ENCODE measurements around the gene CNNM4.

Gene CNNM4

GRCh38 chr2:96772903-96773671 is 12.4 kb downstream of the CNNM4 start:
- TF ChIP-seq, protein P1, sequence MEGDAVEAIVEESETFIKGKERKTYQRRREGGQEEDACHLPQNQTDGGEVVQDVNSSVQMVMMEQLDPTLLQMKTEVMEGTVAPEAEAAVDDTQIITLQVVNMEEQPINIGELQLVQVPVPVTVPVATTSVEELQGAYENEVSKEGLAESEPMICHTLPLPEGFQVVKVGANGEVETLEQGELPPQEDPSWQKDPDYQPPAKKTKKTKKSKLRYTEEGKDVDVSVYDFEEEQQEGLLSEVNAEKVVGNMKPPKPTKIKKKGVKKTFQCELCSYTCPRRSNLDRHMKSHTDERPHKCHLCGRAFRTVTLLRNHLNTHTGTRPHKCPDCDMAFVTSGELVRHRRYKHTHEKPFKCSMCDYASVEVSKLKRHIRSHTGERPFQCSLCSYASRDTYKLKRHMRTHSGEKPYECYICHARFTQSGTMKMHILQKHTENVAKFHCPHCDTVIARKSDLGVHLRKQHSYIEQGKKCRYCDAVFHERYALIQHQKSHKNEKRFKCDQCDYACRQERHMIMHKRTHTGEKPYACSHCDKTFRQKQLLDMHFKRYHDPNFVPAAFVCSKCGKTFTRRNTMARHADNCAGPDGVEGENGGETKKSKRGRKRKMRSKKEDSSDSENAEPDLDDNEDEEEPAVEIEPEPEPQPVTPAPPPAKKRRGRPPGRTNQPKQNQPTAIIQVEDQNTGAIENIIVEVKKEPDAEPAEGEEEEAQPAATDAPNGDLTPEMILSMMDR (IDR thresholded peaks at IDR 0.05; ENCODE audit: borderline replicate concordance, insufficient read depth, low read depth, low read length): no peak

DNA sequence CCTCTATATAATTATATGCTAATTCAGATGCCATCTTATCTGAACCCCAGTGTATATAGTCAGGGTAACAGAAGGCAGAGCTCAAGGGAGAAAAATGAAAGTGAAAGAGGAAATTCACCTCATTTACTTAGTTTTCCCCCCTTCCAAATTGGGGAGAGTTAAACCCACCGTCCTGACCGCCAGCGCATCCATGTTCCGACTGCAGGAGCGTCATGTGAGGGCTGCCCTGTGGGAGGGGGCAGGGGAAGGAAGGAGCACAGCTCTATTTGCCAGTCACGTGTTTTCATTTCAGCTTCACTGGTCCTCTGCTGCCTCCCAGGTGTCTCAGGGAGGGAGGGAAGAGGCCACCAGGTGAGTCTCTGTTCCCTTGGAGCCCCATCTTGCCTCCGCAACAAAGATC is 13.2 kb downstream of the CNNM4 start:
- TF ChIP-seq, protein P1 (IDR thresholded peaks at IDR 0.05; ENCODE audit: borderline replicate concordance, insufficient read depth, low read depth, low read length): no peak
- H3K4me3 ChIP-seq (ENCODE audit: low read depth, low read length): peak overlapping the region; percentile 28

More at GRCh38 chr2:96772903-96773671, 12.4 kb downstream of the CNNM4 start:
- H3K4me3 ChIP-seq (ENCODE audit: low read depth, low read length): no peak overlapping the region

- no peak overlapping the region for H3K4me3 ChIP-seq (ENCODE audit: low read depth, low read length)
- TF ChIP-seq, protein P1 (IDR thresholded peaks at IDR 0.05; ENCODE audit: borderline replicate concordance, insufficient read depth, low read depth, low read length): no peak
Measured at GRCh38 chr2:96775160-96775559, 14.5 kb downstream of the CNNM4 start.

DNA sequence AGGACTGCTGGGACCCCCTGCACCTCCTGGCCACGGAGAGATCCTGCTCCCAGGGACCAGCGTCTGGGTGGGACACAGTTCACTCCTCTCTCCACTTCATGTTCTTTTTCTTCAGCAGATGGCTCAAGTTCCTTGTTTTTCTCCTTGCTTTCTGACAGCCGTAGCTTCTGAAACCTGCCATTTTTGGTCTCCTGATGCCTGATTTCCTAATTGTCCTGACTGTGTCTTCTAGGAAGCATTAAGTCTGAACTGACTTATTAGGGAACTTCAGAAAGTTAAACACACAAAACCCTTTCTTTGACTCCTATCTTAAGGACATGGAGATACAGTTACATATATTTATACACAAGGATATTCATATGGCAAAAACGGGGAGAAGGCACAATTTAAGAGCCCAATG is 22.7 kb downstream of the CNNM4 start:
- no peak overlapping the region for H3K4me3 ChIP-seq (ENCODE audit: low read depth, low read length)
- TF ChIP-seq, protein P1 (IDR thresholded peaks at IDR 0.05; ENCODE audit: borderline replicate concordance, insufficient read depth, low read depth, low read length): no peak

GRCh38 chr2:96787411-96787810 is 26.7 kb downstream of the CNNM4 start:
- H3K4me3 ChIP-seq (ENCODE audit: low read depth, low read length): no peak overlapping the region
- TF ChIP-seq, protein P1 (IDR thresholded peaks at IDR 0.05; ENCODE audit: borderline replicate concordance, insufficient read depth, low read depth, low read length): no peak

DNA sequence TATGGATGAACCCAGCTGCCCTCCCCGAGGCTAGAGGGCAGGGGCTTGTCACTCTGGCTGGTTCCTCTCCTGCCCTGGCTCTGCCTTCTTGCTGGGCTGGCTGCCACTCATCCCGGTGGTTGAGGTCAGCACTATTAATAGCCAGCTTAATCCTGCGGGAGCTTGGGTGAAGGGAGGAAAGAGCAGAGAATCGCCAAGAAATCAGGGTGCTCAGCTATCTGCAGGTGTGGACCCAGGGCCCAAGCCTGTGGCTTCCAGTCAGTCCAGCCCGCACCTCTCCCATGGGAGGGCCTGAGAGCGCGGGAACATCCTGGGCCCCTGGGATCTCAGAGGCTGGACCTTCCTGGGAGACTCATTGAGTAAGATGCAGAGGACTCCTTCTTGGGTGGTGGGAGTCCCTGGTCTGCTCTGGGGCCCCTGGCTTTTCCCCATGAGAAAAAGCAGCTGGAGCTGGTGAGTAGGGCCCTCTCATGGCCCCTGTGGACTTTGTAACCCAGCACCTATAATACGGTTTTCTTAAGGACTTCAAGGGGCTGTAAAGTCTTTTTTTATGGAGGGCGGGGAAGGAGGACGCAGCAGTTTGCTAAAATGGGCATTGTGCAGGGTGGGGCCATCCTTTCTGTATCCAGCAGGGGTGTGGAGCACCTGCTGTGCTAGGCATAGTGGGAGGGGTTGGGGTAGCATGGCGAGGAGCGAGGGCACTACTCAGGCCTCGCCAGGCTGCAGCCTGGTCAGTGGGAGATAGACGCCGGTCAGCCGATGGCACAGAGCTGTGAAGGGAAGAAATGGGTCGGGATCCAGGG is 27.9 kb downstream of the CNNM4 start:
- H3K4me3 ChIP-seq (ENCODE audit: low read depth, low read length): no peak overlapping the region
- TF ChIP-seq, protein P1 (IDR thresholded peaks at IDR 0.05; ENCODE audit: borderline replicate concordance, insufficient read depth, low read depth, low read length): no peak
